Urinary bladder (tissue), 4 donors: ENCODE measurements around the gene CCDC121. TPM values are rescaled to one million over a fixed set of nuclear protein-coding genes. Genes with fewer than 3 reads are reported as not detected.

ENCODE experiments used
- DNase-seq: peaks from one replicate; pipeline ENCODE4 v3.0.0-alpha.2; 2015; ENCODE audit errors: extremely low spot score
- H3K27ac ChIP-seq: one replicate; pipeline ENCODE4 v1.5.1; 2013; ENCODE audit warnings: low read depth, mild to moderate bottlenecking, moderate library complexity
- H3K36me3 ChIP-seq: one replicate; pipeline ENCODE4 v1.6.1; 2013; ENCODE audit warnings: mild to moderate bottlenecking, moderate library complexity; ENCODE audit not compliant: insufficient read depth
- H3K4me1 ChIP-seq: one replicate; pipeline ENCODE4 v1.6.1; 2013; ENCODE audit warnings: mild to moderate bottlenecking, moderate library complexity; ENCODE audit not compliant: insufficient read depth
- H3K4me3 ChIP-seq: one replicate; pipeline ENCODE4 v1.5.1; 2013; ENCODE audit warnings: low read depth, low read length
- WGBS: extraction: QIAGEN DNeasy Blood & Tissue Kit; methylation state at CpG from one replicate; pipeline ENCODE4 v1.1.7; 2013; 5-methylcytosine and 5-hydroxymethylcytosine counted together
- polyA plus RNA-seq: library from polyadenylated mRNA; stranded (reverse); fragments of 200-250 nt; gene quantifications from one replicate; pipeline ENCODE4 v1.2.3, GENCODE V29; 2013
- small RNA-seq: library from RNA; depleted of rRNA; stranded (forward); fragments of <200 nt; gene quantifications from one replicate; pipeline ENCODE3, GENCODE V24; 2014
- total RNA-seq: library from RNA; depleted of rRNA; stranded (reverse); fragments of >200 nt; gene quantifications from one replicate; pipeline ENCODE4 v1.2.3, GENCODE V29; 2014
- donor health status: healthy with polysubstance abuse.
- donor health status: healthy.

The CCDC121 gene
- total and polyA plus RNA-seq, 2 donors, result 5.4 to 11.1 TPM

GRCh38 chr2:27582695-27583389 lies 46.0 kb downstream of the CCDC121 start, which contains the start of gene ZNF512:
ZNF512 (plus strand) TSS chr2:27583042; CDS start chr2:27583113, 71 bp downstream.
- Histone ChIP-seq H3K4me1 (no peaks in the 10 kb centered on the region), H3K4me3 (peak within 1 kb of the TSS; percentile 65), H3K27ac (peak within 1 kb of the TSS; percentile 71), H3K36me3 (no peaks in the 10 kb centered on the region)
- WGBS, result under 1% methylated on average over 38 of the region's 38 CpGs
- DNase-seq, result peak; percentile 81

- 79% methylated on average over 16 of the region's 16 CpGs for WGBS
- peak overlapping the region; percentile 71 for H3K27ac ChIP-seq
- no peaks in the 10 kb centered on the region for H3K36me3 ChIP-seq
- DNase-seq, result no peak
- no peaks in the 10 kb centered on the region for H3K4me1 ChIP-seq
- peak overlapping the region; percentile 65 for H3K4me3 ChIP-seq
Observed at GRCh38 chr2:27582129-27582694, 46.6 kb downstream of the CCDC121 start.

- no peak for DNase-seq
- WGBS, result 97% methylated on average over 19 of the region's 19 CpGs
- no peak overlapping the region for H3K4me3 ChIP-seq
- no peaks in the 10 kb centered on the region for H3K36me3 ChIP-seq
- H3K4me1 ChIP-seq, result no peaks in the 10 kb centered on the region
- no peak overlapping the region for H3K27ac ChIP-seq
Observed at GRCh38 chr2:27581417-27582128, 47.2 kb downstream of the CCDC121 start.

Small RNA genes within 50 kb of the gene (small RNA-seq; reads per million reads assigned to genes)
- not detected for gene RF00340

Other genes with a start within 250 kb of the CCDC121 start
- 6.1 TPM for gene ZNF513, start 248.3 kb downstream of the CCDC121 start, total RNA-seq
- 19.9 TPM for gene ZNF513, start 248.3 kb downstream of the CCDC121 start, polyA plus RNA-seq
- gene PPM1G, start 219.4 kb downstream of the CCDC121 start, total RNA-seq, result 30.0 TPM
- gene PPM1G, start 219.4 kb downstream of the CCDC121 start, polyA plus RNA-seq, result 65.5 TPM
- 87.7 TPM for gene NRBP1, start 200.4 kb downstream of the CCDC121 start, total RNA-seq
- gene NRBP1, start 200.4 kb downstream of the CCDC121 start, polyA plus RNA-seq, result 113 TPM
- 2.5 TPM for gene KRTCAP3, start 186.6 kb downstream of the CCDC121 start, total RNA-seq
- 12.7 TPM for gene KRTCAP3, start 186.6 kb downstream of the CCDC121 start, polyA plus RNA-seq
- gene IFT172, start 139.3 kb downstream of the CCDC121 start, total RNA-seq, result 37.3 TPM
- 18.6 TPM for gene IFT172, start 139.3 kb downstream of the CCDC121 start, polyA plus RNA-seq
- 7.0 TPM for gene FNDC4, start 133.8 kb downstream of the CCDC121 start, total RNA-seq
- 10.5 TPM for gene FNDC4, start 133.8 kb downstream of the CCDC121 start, polyA plus RNA-seq
- 0.11 TPM for gene GCKR, start 132.2 kb downstream of the CCDC121 start, total RNA-seq
- gene GCKR, start 132.2 kb downstream of the CCDC121 start, polyA plus RNA-seq, result 0.49 TPM
- gene ZNF512, start 46.0 kb downstream of the CCDC121 start, total RNA-seq, result 40.2 TPM
- gene ZNF512, start 46.0 kb downstream of the CCDC121 start, polyA plus RNA-seq, result 31.6 TPM
- 28.7 TPM for gene GPN1, start within 50 bp of the CCDC121 start, total RNA-seq
- 25.6 TPM for gene GPN1, start within 50 bp of the CCDC121 start, polyA plus RNA-seq
- gene SUPT7L, start 34.6 kb upstream of the CCDC121 start, total RNA-seq, result 28.2 TPM
- 23.3 TPM for gene SUPT7L, start 34.6 kb upstream of the CCDC121 start, polyA plus RNA-seq
- 22.6 TPM for gene SLC4A1AP, start 34.9 kb upstream of the CCDC121 start, total RNA-seq
- 16.3 TPM for gene SLC4A1AP, start 34.9 kb upstream of the CCDC121 start, polyA plus RNA-seq
- gene MRPL33, start 142.7 kb upstream of the CCDC121 start, total RNA-seq, result 102 TPM
- gene MRPL33, start 142.7 kb upstream of the CCDC121 start, polyA plus RNA-seq, result 179 TPM